Cardiac muscle cell (in vitro differentiated cells and primary cell): Measurements from ENCODE around the gene TRAF1. TPM values are rescaled to one million over a fixed set of nuclear protein-coding genes. Genes with fewer than 3 reads are reported as not detected.

Source experiments
- DNase-seq, 2 donors: peaks; one replicate each; pipeline versions ENCODE4 v3.0.0 to v3.0.0-alpha.2; 2010 to 2017; ENCODE audit warnings: low read depth in 1 of 2, low spot score in 1 of 2
- H3K27ac ChIP-seq: fragments of 200-600 bp; sonication (generic); 2 replicates; pipeline ENCODE4 v1.5.1; 2016
- H3K27me3 ChIP-seq: fragments of 200-600 bp; sonication (generic); 2 replicates; pipeline ENCODE4 v1.6.0; 2016; ENCODE audit warnings: control low read depth
- H3K36me3 ChIP-seq: fragments of 200-600 bp; sonication (generic); 2 replicates; pipeline ENCODE4 v1.5.1; 2016; ENCODE audit warnings: control low read depth
- H3K4me1 ChIP-seq: fragments of 200-600 bp; sonication (generic); 2 replicates; pipeline ENCODE4 v1.8.1; 2017; ENCODE audit warnings: low read depth, mild to moderate bottlenecking, mixed run types
- H3K4me3 ChIP-seq: fragments of 200-600 bp; sonication (generic); 2 replicates; pipeline ENCODE4 v1.5.1; 2016; ENCODE audit warnings: mild to moderate bottlenecking
- H3K9me3 ChIP-seq: fragments of 200-600 bp; sonication (generic); 2 replicates; pipeline ENCODE4 v1.5.1; 2017; ENCODE audit warnings: low read depth, mild to moderate bottlenecking, control low read depth
- CTCF ChIP-seq: IDR thresholded peaks from 2 replicates; pipeline ENCODE4 v1.5.1; 2012; ENCODE audit warnings: low read depth, mild to moderate bottlenecking, low read length
- polyA plus RNA-seq: library from polyadenylated mRNA; unstranded; fragments of >200 nt; fragmentation: Nextera tagmentation; extraction: Ambion mirVana; gene quantifications from 2 replicates; pipeline ENCODE4 v1.2.1, GENCODE V29; 2016
- total RNA-seq: library from RNA; depleted of rRNA; stranded (reverse); fragments of >200 nt; gene quantifications from 2 replicates; pipeline ENCODE4 v1.2.3, GENCODE V29; 2016

TRAF1 gene
- total and polyA plus RNA-seq, 2 experiments from 2014 or later: 3.5 to 7.5 TPM

- H3K27me3 ChIP-seq: peaks cover 30% of the 10 kb centered on the region
- H3K9me3 ChIP-seq: no peaks in the 10 kb centered on the region
- DNase-seq: no peak
- H3K36me3 ChIP-seq: no peaks in the 10 kb centered on the region
- no peaks in the 10 kb centered on the region for H3K4me1 ChIP-seq
- H3K27ac ChIP-seq: no peak overlapping the region
- H3K4me3 ChIP-seq: no peak overlapping the region
- TF ChIP-seq CTCF: no peak
Measured at GRCh38 chr9:120875195-120875565, 51.4 kb downstream of the TRAF1 start.

- H3K9me3 ChIP-seq: no peaks in the 10 kb centered on the region
- H3K4me1 ChIP-seq: no peaks in the 10 kb centered on the region
- TF ChIP-seq CTCF: no peak
- H3K27ac ChIP-seq: no peak overlapping the region
- no peak overlapping the region for H3K4me3 ChIP-seq
- no peaks in the 10 kb centered on the region for H3K36me3 ChIP-seq
- no peak for DNase-seq
- peaks cover 23% of the 10 kb centered on the region for H3K27me3 ChIP-seq
Measured at GRCh38 chr9:120874226-120875194, 52.1 kb downstream of the TRAF1 start.

GRCh38 chr9:120873512-120873911 is 53.1 kb downstream of the TRAF1 start:
- Histone ChIP-seq H3K4me1 (no peaks in the 10 kb centered on the region), H3K36me3 (no peaks in the 10 kb centered on the region), H3K27me3 (peaks cover 13% of the 10 kb centered on the region), H3K4me3 (no peak overlapping the region), H3K9me3 (no peaks in the 10 kb centered on the region), H3K27ac (no peak overlapping the region)
- TF ChIP-seq CTCF: no peak
- no peak for DNase-seq

GRCh38 chr9:120872791-120873502 is 53.6 kb downstream of the TRAF1 start:
- H3K36me3 ChIP-seq: no peaks in the 10 kb centered on the region
- H3K4me1 ChIP-seq: no peaks in the 10 kb centered on the region
- H3K9me3 ChIP-seq: no peaks in the 10 kb centered on the region
- TF ChIP-seq CTCF: no peak
- no peak for DNase-seq
- H3K27me3 ChIP-seq: peaks cover 7% of the 10 kb centered on the region
- no peak overlapping the region for H3K27ac ChIP-seq
- no peak overlapping the region for H3K4me3 ChIP-seq

GRCh38 chr9:120870206-120870605 is 56.4 kb downstream of the TRAF1 start:
- TF ChIP-seq CTCF: no peak

More at GRCh38 chr9:120870206-120870605, 56.4 kb downstream of the TRAF1 start:
- no peak for DNase-seq
- Histone ChIP-seq H3K27me3 (no peaks in the 10 kb centered on the region), H3K36me3 (no peaks in the 10 kb centered on the region), H3K27ac (no peak overlapping the region), H3K4me1 (no peaks in the 10 kb centered on the region), H3K9me3 (no peaks in the 10 kb centered on the region), H3K4me3 (no peak overlapping the region)
